PC-9 (cell line): ENCODE measurements around the gene MYRIP. TPM values are rescaled to one million over a fixed set of nuclear protein-coding genes. Genes with fewer than 3 reads are reported as not detected.

ENCODE experiments used
- BruUV-seq: library from RNA; stranded (reverse); fragments of 400-500 nt; replicated peaks from 2 replicates; lab custom pipeline; 2021; lab: Mats Ljungman, UMichigan
- CTCF ChIA-PET: fragments of 300-600 bp; sonication (Branson Sonifier 250); formaldehyde crosslinking; loops from one replicate; lab custom pipeline; 2022; ENCODE audit warnings: antibody characterized with exemption; lab: Charles Lee
- POLR2A ChIA-PET: fragments of 300-600 bp; sonication (Branson Sonifier 250); formaldehyde crosslinking; loops from one replicate; lab custom pipeline; 2022; ENCODE audit warnings: antibody characterized with exemption; ENCODE audit not compliant: unreplicated experiment; lab: Charles Lee
- DNase-seq, 2 experiments: peaks; one replicate each; pipeline versions ENCODE4 v3.0.0 to v3.0.0-alpha.2; 2015 to 2022; ENCODE audit warnings: mixed read lengths in 1 of 2
- H2AFZ ChIP-seq: fragments of 200-600 bp; sonication (generic); 2 replicates; pipeline ENCODE4 v1.8.1; 2017; ENCODE audit warnings: antibody characterized with exemption
- H3F3A ChIP-seq: fragments of 200-600 bp; sonication (generic); 2 replicates; pipeline ENCODE4 v1.8.1; 2017; ENCODE audit warnings: antibody characterized with exemption, mild to moderate bottlenecking, low read depth; ENCODE audit not compliant: insufficient read depth
- H3K27ac ChIP-seq: fragments of 200-600 bp; sonication (generic); 2 replicates; pipeline ENCODE4 v1.6.1; 2016; ENCODE audit warnings: mixed run types
- H3K27me3 ChIP-seq: fragments of 200-600 bp; sonication (generic); 2 replicates; pipeline ENCODE4 v1.6.1; 2016; ENCODE audit warnings: low read depth, mixed run types; ENCODE audit not compliant: insufficient read depth
- H3K36me3 ChIP-seq: fragments of 200-600 bp; sonication (generic); 2 replicates; pipeline ENCODE4 v1.6.1; 2016; ENCODE audit warnings: low read depth, mixed run types
- H3K4me1 ChIP-seq: fragments of 200-600 bp; sonication (generic); replicated peaks from 2 replicates; pipeline ENCODE4 v1.6.1; 2016; ENCODE audit warnings: mixed run types; ENCODE audit not compliant: insufficient read depth
- H3K4me2 ChIP-seq: fragments of 200-600 bp; sonication (generic); 2 replicates; pipeline ENCODE4 v1.6.1; 2017; ENCODE audit warnings: mixed run types
- H3K4me3 ChIP-seq: fragments of 200-600 bp; sonication (generic); 2 replicates; pipeline ENCODE4 v1.6.1; 2016; ENCODE audit warnings: mixed run types
- H3K79me2 ChIP-seq: fragments of 200-600 bp; sonication (generic); 2 replicates; pipeline ENCODE4 v1.6.1; 2017; ENCODE audit warnings: low read depth, mixed run types
- H3K9me2 ChIP-seq: fragments of 200-600 bp; sonication (generic); 2 replicates; pipeline ENCODE4 v1.8.1; 2017; ENCODE audit warnings: mild to moderate bottlenecking; ENCODE audit not compliant: insufficient read depth
- H3K9me3 ChIP-seq: fragments of 200-600 bp; sonication (generic); 2 replicates; pipeline ENCODE4 v1.8.1; 2016; ENCODE audit warnings: low read depth; ENCODE audit not compliant: insufficient read depth
- H4K20me1 ChIP-seq: fragments of 200-600 bp; sonication (generic); 2 replicates; pipeline ENCODE4 v1.8.1; 2017; ENCODE audit not compliant: insufficient read depth
- EZH2 ChIP-seq: fragments of 200-600 bp; sonication (generic); IDR thresholded peaks from 2 replicates; pipeline ENCODE4 v1.8.0; 2017; ENCODE audit warnings: antibody characterized with exemption, low read depth
- intact Hi-C: fragments of 100-400 bp; cut with micrococcal nuclease; formaldehyde crosslinking; loops from one replicate; pipeline ENCODE4 v1.10.0; 2022; ENCODE audit not compliant: unreplicated experiment
- total RNA-seq: library from RNA; stranded (reverse); gene quantifications from 2 replicates; pipeline ENCODE4 v1.2.3, GENCODE V29; 2021
- TF ChIP-seq, protein P1 (sequence below): fragments of 200-600 bp; sonication (generic); conservative IDR thresholded peaks from 2 replicates; pipeline ENCODE4 v1.6.1; 2017; ENCODE audit warnings: mixed run types, antibody characterized with exemption, mild to moderate bottlenecking, moderate library complexity

The MYRIP gene
- total RNA-seq, 1 experiment from 2014 or later = not detected

GRCh38 chr3:39919281-39919680 lies 109.9 kb downstream of the MYRIP start:
- Histone ChIP-seq H3K4me3 (no peak overlapping the region), H3K27me3 (no peaks in the 10 kb centered on the region), H3K36me3 (no peaks in the 10 kb centered on the region), H3F3A (no peaks in the 10 kb centered on the region), H3K27ac (no peak overlapping the region), H3K9me2 (no peaks in the 10 kb centered on the region), H2AFZ (no peak overlapping the region), H3K9me3 (no peaks in the 10 kb centered on the region), H3K79me2 (no peaks in the 10 kb centered on the region), H3K4me2 (no peak overlapping the region), H4K20me1 (no peaks in the 10 kb centered on the region), H3K4me1 (no peaks in the 10 kb centered on the region)
- intact Hi-C loops = no loop called here
- TF ChIP-seq, protein P1, sequence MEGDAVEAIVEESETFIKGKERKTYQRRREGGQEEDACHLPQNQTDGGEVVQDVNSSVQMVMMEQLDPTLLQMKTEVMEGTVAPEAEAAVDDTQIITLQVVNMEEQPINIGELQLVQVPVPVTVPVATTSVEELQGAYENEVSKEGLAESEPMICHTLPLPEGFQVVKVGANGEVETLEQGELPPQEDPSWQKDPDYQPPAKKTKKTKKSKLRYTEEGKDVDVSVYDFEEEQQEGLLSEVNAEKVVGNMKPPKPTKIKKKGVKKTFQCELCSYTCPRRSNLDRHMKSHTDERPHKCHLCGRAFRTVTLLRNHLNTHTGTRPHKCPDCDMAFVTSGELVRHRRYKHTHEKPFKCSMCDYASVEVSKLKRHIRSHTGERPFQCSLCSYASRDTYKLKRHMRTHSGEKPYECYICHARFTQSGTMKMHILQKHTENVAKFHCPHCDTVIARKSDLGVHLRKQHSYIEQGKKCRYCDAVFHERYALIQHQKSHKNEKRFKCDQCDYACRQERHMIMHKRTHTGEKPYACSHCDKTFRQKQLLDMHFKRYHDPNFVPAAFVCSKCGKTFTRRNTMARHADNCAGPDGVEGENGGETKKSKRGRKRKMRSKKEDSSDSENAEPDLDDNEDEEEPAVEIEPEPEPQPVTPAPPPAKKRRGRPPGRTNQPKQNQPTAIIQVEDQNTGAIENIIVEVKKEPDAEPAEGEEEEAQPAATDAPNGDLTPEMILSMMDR = no peak
- TF ChIP-seq EZH2 = no peak
- BruUV-seq = no TSS peak
- no peak for DNase-seq
- CTCF ChIA-PET = no interaction called here
- POLR2A ChIA-PET = no interaction called here

GRCh38 chr3:39920271-39920670 lies 110.9 kb downstream of the MYRIP start:
- Histone ChIP-seq H4K20me1 (no peaks in the 10 kb centered on the region), H3K79me2 (no peaks in the 10 kb centered on the region), H3K4me2 (no peak overlapping the region), H3K27me3 (no peaks in the 10 kb centered on the region), H3F3A (no peaks in the 10 kb centered on the region), H3K4me1 (no peaks in the 10 kb centered on the region), H2AFZ (no peak overlapping the region), H3K4me3 (no peak overlapping the region), H3K9me2 (no peaks in the 10 kb centered on the region), H3K27ac (no peak overlapping the region), H3K9me3 (no peaks in the 10 kb centered on the region), H3K36me3 (no peaks in the 10 kb centered on the region)
- TF ChIP-seq, protein P1 = no peak
- no peak for TF ChIP-seq EZH2
- no TSS peak for BruUV-seq
- intact Hi-C loops = no loop called here
- no peak for DNase-seq
- CTCF ChIA-PET = no interaction called here
- POLR2A ChIA-PET = interaction anchor here (0.7 kb wide), 1 partner anchor 1071 kb away, joined by 4 read pairs; no protein-coding TSS in a partner anchor

DNA sequence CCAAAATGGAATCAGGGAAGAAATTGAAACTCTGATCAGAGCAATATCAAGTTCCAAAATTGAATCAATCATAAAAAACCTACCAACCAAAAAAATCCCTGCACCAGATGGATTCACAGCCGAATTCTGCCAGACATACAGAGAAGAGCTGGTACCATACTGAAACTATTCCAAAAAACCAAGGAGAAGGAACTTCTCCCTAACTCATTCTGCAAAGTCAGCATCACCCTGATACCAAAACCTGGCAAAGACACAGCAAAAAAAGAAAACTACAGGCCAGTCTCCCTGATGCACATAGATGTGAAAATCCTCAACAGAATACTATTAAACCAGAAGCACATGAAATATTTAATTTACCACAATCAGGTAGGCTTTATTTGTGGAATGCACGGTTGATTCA lies 118.1 kb downstream of the MYRIP start:
- ChIA-PET CTCF (no interaction called here), POLR2A (no interaction called here)
- Histone ChIP-seq H3K9me2 (no peaks in the 10 kb centered on the region), H3F3A (no peaks in the 10 kb centered on the region), H3K79me2 (no peaks in the 10 kb centered on the region), H3K27me3 (no peaks in the 10 kb centered on the region), H3K4me1 (no peaks in the 10 kb centered on the region), H3K9me3 (no peaks in the 10 kb centered on the region), H3K4me2 (no peak overlapping the region), H3K27ac (no peak overlapping the region), H3K36me3 (no peaks in the 10 kb centered on the region), H2AFZ (no peak overlapping the region), H4K20me1 (no peaks in the 10 kb centered on the region), H3K4me3 (no peak overlapping the region)
- BruUV-seq = no TSS peak
- intact Hi-C loops = no loop called here
- DNase-seq = no peak
- TF ChIP-seq, protein P1 = no peak
- TF ChIP-seq EZH2 = no peak
